SU-DHL-6 (cell line): ENCODE results near the gene LRP1-AS.

Source experiments
- H2AFZ ChIP-seq: fragments of 200-600 bp; sonication (generic); 2 replicates; pipeline ENCODE4 v1.6.1; 2014; ENCODE audit warnings: low read depth, mild to moderate bottlenecking, moderate library complexity, mixed read lengths, antibody characterized with exemption, low read length; ENCODE audit not compliant: severe bottlenecking
- H3F3A ChIP-seq: fragments of 200-600 bp; shearing (Covaris generic); 2 replicates; pipeline ENCODE4 v1.6.0; 2016; ENCODE audit warnings: antibody characterized with exemption, mild to moderate bottlenecking; ENCODE audit not compliant: insufficient read depth
- H3K27ac ChIP-seq: fragments of 200-600 bp; sonication (generic); 2 replicates; pipeline ENCODE4 v1.5.1; 2016; ENCODE audit warnings: low read depth, mild to moderate bottlenecking, low read length, moderate library complexity, mixed read lengths
- H3K27me3 ChIP-seq: fragments of 200-600 bp; sonication (generic), shearing (Covaris generic); 2 replicates; pipeline ENCODE4 v1.6.0; 2014; ENCODE audit warnings: mild to moderate bottlenecking, low read length
- H3K36me3 ChIP-seq: fragments of 200-600 bp; sonication (generic); 2 replicates; pipeline ENCODE4 v1.6.1; 2014; ENCODE audit warnings: mild to moderate bottlenecking, low read length, mixed read lengths
- H3K4me2 ChIP-seq: fragments of 300-600, 200-600 bp; shearing (Covaris generic), sonication (generic); 2 replicates; pipeline ENCODE4 v1.6.0; 2014; ENCODE audit warnings: low read length, low read depth, mild to moderate bottlenecking; ENCODE audit not compliant: poor library complexity, severe bottlenecking
- H3K4me3 ChIP-seq: fragments of 200-600 bp; sonication (generic); 2 replicates; pipeline ENCODE4 v1.5.1; 2014; ENCODE audit warnings: antibody characterized with exemption, low read length, mild to moderate bottlenecking, mixed read lengths; ENCODE audit not compliant: insufficient read depth, poor library complexity, severe bottlenecking
- H3K79me2 ChIP-seq: fragments of 200-600 bp; sonication (generic); 2 replicates; pipeline ENCODE4 v1.6.1; 2014; ENCODE audit warnings: mild to moderate bottlenecking, low read length, moderate library complexity; ENCODE audit not compliant: insufficient read depth
- H3K9ac ChIP-seq: fragments of 200-600 bp; sonication (generic); 2 replicates; pipeline ENCODE4 v1.7.0; 2014; ENCODE audit warnings: mild to moderate bottlenecking, low read length
- H3K9me2 ChIP-seq: fragments of 200-600 bp; sonication (generic); replicated peaks from 2 replicates; pipeline ENCODE4 v1.6.1; 2014; ENCODE audit warnings: low read length; ENCODE audit not compliant: insufficient read depth
- H3K9me3 ChIP-seq: fragments of 200-600 bp; sonication (generic); 2 replicates; pipeline ENCODE4 v1.6.1; 2014; ENCODE audit warnings: low read length, mixed read lengths; ENCODE audit not compliant: insufficient read depth
- H4K20me1 ChIP-seq: fragments of 200-600 bp; sonication (generic); 2 replicates; pipeline ENCODE4 v1.6.1; 2014; ENCODE audit warnings: low read depth, mild to moderate bottlenecking, antibody characterized with exemption, low read length, moderate library complexity, mixed read lengths
- CTCF ChIP-seq: fragments of 200-600 bp; sonication (generic); IDR thresholded peaks from one replicate; pipeline ENCODE4 v1.5.1; 2017; ENCODE audit warnings: antibody characterized with exemption, mild to moderate bottlenecking, low read length, moderate library complexity; ENCODE audit not compliant: insufficient read depth, poor library complexity, severe bottlenecking
- EZH2phosphoT487 ChIP-seq: fragments of 200-600 bp; sonication (generic), shearing (Covaris generic); conservative IDR thresholded peaks from 2 replicates; pipeline ENCODE4 v1.6.1; 2018; ENCODE audit warnings: mild to moderate bottlenecking, antibody characterized with exemption, low read length, moderate library complexity, mixed read lengths

LRP1-AS gene

GRCh38 chr12:57178213-57178612, 30.8 kb upstream of the LRP1-AS start:
- Histone ChIP-seq H3K4me2 (no peak overlapping the region), H3K27me3 (no peaks in the 10 kb centered on the region), H3K79me2 (no peaks in the 10 kb centered on the region), H3K4me3 (no peak overlapping the region), H3F3A (no peaks in the 10 kb centered on the region), H2AFZ (no peak overlapping the region), H3K9me2 (no peaks in the 10 kb centered on the region), H4K20me1 (no peaks in the 10 kb centered on the region), H3K9ac (no peak overlapping the region), H3K36me3 (no peaks in the 10 kb centered on the region), H3K27ac (no peak overlapping the region), H3K9me3 (no peaks in the 10 kb centered on the region)
- TF ChIP-seq CTCF (no peak), EZH2phosphoT487 (no peak)

- Histone ChIP-seq H3K9ac (no peak overlapping the region), H3K79me2 (no peaks in the 10 kb centered on the region), H2AFZ (no peak overlapping the region), H3K9me3 (no peaks in the 10 kb centered on the region), H3K27me3 (no peaks in the 10 kb centered on the region), H3K36me3 (no peaks in the 10 kb centered on the region), H4K20me1 (no peaks in the 10 kb centered on the region), H3K27ac (no peak overlapping the region), H3K4me2 (no peak overlapping the region), H3F3A (no peaks in the 10 kb centered on the region), H3K9me2 (no peaks in the 10 kb centered on the region), H3K4me3 (no peak overlapping the region)
- TF ChIP-seq CTCF (no peak), EZH2phosphoT487 (no peak)
Measured at GRCh38 chr12:57177354-57177753, 29.9 kb upstream of the LRP1-AS start.

- H3K9ac ChIP-seq, result no peak overlapping the region
- no peaks in the 10 kb centered on the region for H3K79me2 ChIP-seq
- no peak overlapping the region for H3K4me3 ChIP-seq
- no peaks in the 10 kb centered on the region for H3K9me3 ChIP-seq
- H4K20me1 ChIP-seq, result no peaks in the 10 kb centered on the region
- no peak overlapping the region for H3K4me2 ChIP-seq
- TF ChIP-seq EZH2phosphoT487 (no peak), CTCF (no peak)
- H3K9me2 ChIP-seq, result no peaks in the 10 kb centered on the region
- H3K27ac ChIP-seq, result no peak overlapping the region
- H3K27me3 ChIP-seq, result no peaks in the 10 kb centered on the region
- no peaks in the 10 kb centered on the region for H3F3A ChIP-seq
- H3K36me3 ChIP-seq, result no peaks in the 10 kb centered on the region
- no peak overlapping the region for H2AFZ ChIP-seq
Measured at GRCh38 chr12:57176846-57177245, 29.4 kb upstream of the LRP1-AS start.

DNA sequence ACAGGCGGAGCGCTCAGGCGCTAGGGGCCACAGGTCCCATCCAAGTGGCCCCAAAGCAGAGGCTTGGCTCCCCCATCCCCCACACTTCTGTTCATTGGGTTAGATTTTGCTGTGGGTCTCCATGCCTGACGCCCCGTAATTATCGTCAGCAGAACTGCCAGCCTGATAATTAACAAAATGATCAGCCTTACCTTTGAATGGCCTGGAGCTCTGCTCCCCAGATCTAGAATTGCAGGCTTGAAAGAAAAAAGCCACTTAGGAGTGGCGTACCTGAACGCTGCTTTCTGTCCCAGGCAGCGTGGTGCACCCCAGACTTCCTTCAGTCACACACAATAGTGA, 28.7 kb upstream of the LRP1-AS start:
- Histone ChIP-seq H3K27ac (no peak overlapping the region), H3K79me2 (no peaks in the 10 kb centered on the region), H3K9me2 (no peaks in the 10 kb centered on the region), H3K9ac (no peak overlapping the region), H3K27me3 (no peaks in the 10 kb centered on the region), H3K4me2 (no peak overlapping the region), H3K9me3 (no peaks in the 10 kb centered on the region), H3K36me3 (no peaks in the 10 kb centered on the region), H3F3A (no peaks in the 10 kb centered on the region), H4K20me1 (no peaks in the 10 kb centered on the region), H3K4me3 (no peak overlapping the region), H2AFZ (no peak overlapping the region)
- TF ChIP-seq EZH2phosphoT487 (no peak), CTCF (no peak)
